Mesothelial cell of epicardium (in vitro differentiated cells): ENCODE results near the gene LRRC41. TPM values are rescaled to one million over a fixed set of nuclear protein-coding genes. Genes with fewer than 3 reads are reported as not detected.

Source experiments
- DNase-seq, 2 experiments: peaks; one replicate each; pipeline ENCODE4 v3.0.0; 2021; ENCODE audit warnings: low spot score in 2 of 2; ENCODE audit not compliant: unreplicated experiment in 2 of 2
- H3K27ac Mint-ChIP-seq: 2 replicates; pipeline ENCODE4 v1.8.0; 2021; ENCODE audit warnings: mixed read lengths
- H3K27me3 Mint-ChIP-seq: 2 replicates; pipeline ENCODE4 v1.8.0; 2021; ENCODE audit warnings: low read depth, mixed read lengths
- H3K36me3 Mint-ChIP-seq: 2 replicates; pipeline ENCODE4 v1.8.0; 2021; ENCODE audit warnings: mixed read lengths
- H3K4me1 Mint-ChIP-seq: 2 replicates; pipeline ENCODE4 v1.8.0; 2021; ENCODE audit warnings: mixed read lengths
- H3K4me3 Mint-ChIP-seq: 2 replicates; pipeline ENCODE4 v1.8.0; 2021; ENCODE audit warnings: mild to moderate bottlenecking, moderate library complexity, mixed read lengths
- H3K9me3 Mint-ChIP-seq: 2 replicates; pipeline ENCODE4 v1.8.0; 2021; ENCODE audit warnings: mixed read lengths
- total RNA-seq: library from RNA; stranded (reverse); gene quantifications from 3 replicates; pipeline ENCODE4 v1.2.1, GENCODE V29; 2021
- TF ChIP-seq, protein P1 (sequence below): fragments of 200-600 bp; sonication (generic); IDR thresholded peaks from one replicate; pipeline ENCODE4 v1.5.0; 2021; ENCODE audit warnings: antibody characterized with exemption; ENCODE audit not compliant: unreplicated experiment

The LRRC41 gene
- total RNA-seq, 1 donor from 2014 or later = 122 TPM

- TF ChIP-seq, protein P1, sequence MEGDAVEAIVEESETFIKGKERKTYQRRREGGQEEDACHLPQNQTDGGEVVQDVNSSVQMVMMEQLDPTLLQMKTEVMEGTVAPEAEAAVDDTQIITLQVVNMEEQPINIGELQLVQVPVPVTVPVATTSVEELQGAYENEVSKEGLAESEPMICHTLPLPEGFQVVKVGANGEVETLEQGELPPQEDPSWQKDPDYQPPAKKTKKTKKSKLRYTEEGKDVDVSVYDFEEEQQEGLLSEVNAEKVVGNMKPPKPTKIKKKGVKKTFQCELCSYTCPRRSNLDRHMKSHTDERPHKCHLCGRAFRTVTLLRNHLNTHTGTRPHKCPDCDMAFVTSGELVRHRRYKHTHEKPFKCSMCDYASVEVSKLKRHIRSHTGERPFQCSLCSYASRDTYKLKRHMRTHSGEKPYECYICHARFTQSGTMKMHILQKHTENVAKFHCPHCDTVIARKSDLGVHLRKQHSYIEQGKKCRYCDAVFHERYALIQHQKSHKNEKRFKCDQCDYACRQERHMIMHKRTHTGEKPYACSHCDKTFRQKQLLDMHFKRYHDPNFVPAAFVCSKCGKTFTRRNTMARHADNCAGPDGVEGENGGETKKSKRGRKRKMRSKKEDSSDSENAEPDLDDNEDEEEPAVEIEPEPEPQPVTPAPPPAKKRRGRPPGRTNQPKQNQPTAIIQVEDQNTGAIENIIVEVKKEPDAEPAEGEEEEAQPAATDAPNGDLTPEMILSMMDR = no peak
- DNase-seq = no peak
- peaks cover 2% of the 10 kb centered on the region for H3K36me3 Mint-ChIP-seq
- H3K4me3 Mint-ChIP-seq = peak overlapping the region; percentile 95
- H3K4me1 Mint-ChIP-seq = peaks cover 41% of the 10 kb centered on the region
- no peaks in the 10 kb centered on the region for H3K9me3 Mint-ChIP-seq
- H3K27me3 Mint-ChIP-seq = no peaks in the 10 kb centered on the region
- peak overlapping the region; percentile 100 for H3K27ac Mint-ChIP-seq
Observed at GRCh38 chr1:46303872-46304326, 483 bp upstream of the LRRC41 start.

DNA sequence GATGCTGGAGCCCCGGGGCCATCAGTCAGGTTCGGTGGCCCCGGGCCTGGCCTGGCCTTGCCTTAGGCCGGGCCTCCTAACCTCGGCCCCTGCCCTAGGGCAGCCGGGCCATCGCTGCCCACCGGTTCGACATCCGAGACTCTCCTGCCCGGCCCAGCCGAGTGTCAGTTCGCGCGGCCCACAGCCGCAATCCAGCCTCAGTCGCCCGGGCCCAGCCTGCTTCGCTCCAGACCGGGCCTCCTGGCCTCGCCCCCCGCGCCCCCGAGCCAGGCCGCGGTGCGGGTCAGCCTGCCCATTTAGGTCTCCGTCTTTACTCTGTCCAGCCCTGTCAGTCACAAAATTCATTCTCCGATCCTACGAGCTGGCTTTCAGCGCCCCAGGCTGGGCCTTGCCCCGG, 777 bp downstream of the LRRC41 start:
- H3K9me3 Mint-ChIP-seq = no peaks in the 10 kb centered on the region
- H3K27me3 Mint-ChIP-seq = no peaks in the 10 kb centered on the region
- peak in 1 of 2 experiments; percentile 27 for DNase-seq
- TF ChIP-seq, protein P1 = no peak
- peaks cover 5% of the 10 kb centered on the region for H3K36me3 Mint-ChIP-seq
- H3K27ac Mint-ChIP-seq = peak overlapping the region; percentile 100
- peak overlapping the region; percentile 95 for H3K4me3 Mint-ChIP-seq
- peaks cover 39% of the 10 kb centered on the region for H3K4me1 Mint-ChIP-seq

GRCh38 chr1:46301808-46302640, 1.4 kb downstream of the LRRC41 start:
- H3K36me3 Mint-ChIP-seq = peaks cover 11% of the 10 kb centered on the region

DNA sequence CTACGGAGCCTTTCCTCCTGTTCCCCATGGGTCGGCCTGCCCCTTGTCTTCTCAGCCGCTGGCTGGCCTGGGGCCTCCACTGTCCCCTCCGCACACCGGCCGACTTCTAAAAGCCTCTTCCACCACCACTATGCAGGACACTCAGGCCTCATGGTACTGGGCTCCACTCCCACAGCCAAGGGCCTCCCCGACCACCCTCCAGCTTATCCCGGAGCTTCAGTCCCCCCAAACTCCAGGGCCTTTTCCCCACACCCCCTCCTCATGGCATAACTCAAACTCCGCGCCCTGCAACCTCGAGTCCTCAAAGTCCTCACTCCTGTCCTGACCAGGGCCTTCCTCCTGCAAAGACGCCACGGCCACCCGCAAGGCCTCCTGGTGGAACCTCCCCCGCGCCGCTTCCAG, 2.0 kb downstream of the LRRC41 start:
- Mint-ChIP-seq H3K27me3 (no peaks in the 10 kb centered on the region), H3K9me3 (no peaks in the 10 kb centered on the region), H3K27ac (peak overlapping the region; percentile 100), H3K4me3 (peak overlapping the region; percentile 95), H3K36me3 (peaks cover 17% of the 10 kb centered on the region), H3K4me1 (peaks cover 35% of the 10 kb centered on the region)
- TF ChIP-seq, protein P1 = no peak
- DNase-seq = no peak

More at GRCh38 chr1:46301808-46302640, 1.4 kb downstream of the LRRC41 start:
- Mint-ChIP-seq H3K4me1 (peaks cover 35% of the 10 kb centered on the region), H3K27ac (peak overlapping the region; percentile 100), H3K4me3 (peak overlapping the region; percentile 95), H3K27me3 (no peaks in the 10 kb centered on the region), H3K9me3 (no peaks in the 10 kb centered on the region)
- TF ChIP-seq, protein P1 = no peak
- peak; percentile 30 to 72 for DNase-seq

DNA sequence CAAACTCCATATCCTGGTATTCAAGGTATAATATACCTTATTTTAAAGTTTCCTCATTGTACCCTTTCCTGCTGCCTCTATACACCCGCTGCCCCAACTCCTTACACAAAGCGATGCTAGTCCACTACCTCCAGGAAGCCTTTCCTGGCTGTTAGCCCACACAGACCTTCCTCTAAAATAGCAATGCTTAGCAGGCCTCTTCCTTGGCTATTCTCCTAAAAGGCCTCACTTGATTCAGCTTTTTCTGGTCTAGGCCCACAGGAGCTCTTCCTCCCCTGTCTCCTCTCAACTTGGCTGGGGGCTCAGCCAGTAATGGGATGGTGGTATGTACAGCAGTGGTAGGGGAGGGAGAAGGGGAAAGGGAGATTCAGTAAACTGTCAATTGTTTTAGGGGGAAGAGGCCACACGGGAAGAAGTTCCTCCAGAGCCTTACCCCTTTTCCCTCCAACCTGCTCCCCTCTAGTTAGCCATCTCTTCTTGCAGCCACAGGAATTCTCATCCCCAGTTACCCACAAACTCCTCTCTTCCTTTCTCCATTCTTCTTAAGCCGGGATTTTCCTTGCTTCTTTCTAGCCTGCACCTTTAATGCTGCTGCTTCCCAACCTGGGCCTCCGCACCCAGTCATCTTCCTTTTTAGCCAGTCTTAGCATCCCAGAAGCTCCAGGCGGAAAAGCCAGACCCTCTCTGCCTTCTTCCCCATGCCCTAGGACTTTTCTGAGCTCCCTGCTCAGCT, 2.6 kb downstream of the LRRC41 start:
- Mint-ChIP-seq H3K27me3 (no peaks in the 10 kb centered on the region), H3K4me1 (peaks cover 32% of the 10 kb centered on the region), H3K36me3 (peaks cover 21% of the 10 kb centered on the region), H3K9me3 (no peaks in the 10 kb centered on the region), H3K27ac (peak overlapping the region; percentile 100), H3K4me3 (peak overlapping the region; percentile 95)
- DNase-seq = no peak
- TF ChIP-seq, protein P1 = no peak
